GM18498 (cell line): ENCODE data around the gene NAT8L.
A peak's percentile ranks its signal among the peaks of the same experiment; 100 is the strongest.
"Not testable (repeated sequence)": the region's sequence is repeated elsewhere in the genome, so short reads cannot be mapped to it uniquely, and the experiment has no call there.

Source experiments
- ATAC-seq: cut with Tn5 transposase; IDR thresholded peaks from one replicate; pipeline ENCODE4 v1.9.1; 2021; ENCODE audit warnings: mild to moderate bottlenecking, moderate library complexity; ENCODE audit not compliant: unreplicated experiment

Gene NAT8L, protein sequence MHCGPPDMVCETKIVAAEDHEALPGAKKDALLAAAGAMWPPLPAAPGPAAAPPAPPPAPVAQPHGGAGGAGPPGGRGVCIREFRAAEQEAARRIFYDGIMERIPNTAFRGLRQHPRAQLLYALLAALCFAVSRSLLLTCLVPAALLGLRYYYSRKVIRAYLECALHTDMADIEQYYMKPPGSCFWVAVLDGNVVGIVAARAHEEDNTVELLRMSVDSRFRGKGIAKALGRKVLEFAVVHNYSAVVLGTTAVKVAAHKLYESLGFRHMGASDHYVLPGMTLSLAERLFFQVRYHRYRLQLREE

GRCh38 chr4:2059046-2059725 lies at the start of gene NAT8L:
Gene NAT8L (plus strand): TSS chr4:2059327. CDS start chr4:2059512, 185 bp downstream.
- no peak for ATAC-seq

DNA sequence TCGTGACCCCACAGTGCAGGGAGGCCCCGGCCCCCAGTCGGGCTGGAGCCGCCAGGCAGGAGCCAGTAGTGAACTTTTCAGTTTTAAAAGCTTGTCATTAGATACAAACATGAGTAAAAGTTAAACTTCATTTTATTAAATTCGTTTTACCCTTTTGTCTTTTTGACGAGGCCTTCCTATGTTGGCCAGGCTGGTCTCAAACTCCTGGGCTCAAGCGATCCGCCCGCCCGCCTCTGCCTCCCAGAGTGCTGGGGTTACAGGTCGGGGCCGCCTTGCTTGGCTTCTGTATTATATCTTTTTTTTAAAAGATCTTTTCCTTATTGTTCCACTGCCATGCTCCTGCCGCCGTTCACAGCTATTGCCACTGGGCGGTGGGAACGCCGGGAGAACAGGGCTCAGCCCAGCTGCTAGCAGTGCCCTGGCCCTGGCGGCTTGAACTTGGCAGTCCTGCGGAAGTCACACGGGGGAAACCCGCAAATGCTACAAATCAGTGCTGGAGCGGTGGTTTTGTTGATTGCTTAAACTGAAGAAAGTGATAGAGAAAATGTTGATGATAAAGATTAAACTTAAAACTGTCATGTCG lies 49.4 kb upstream of the NAT8L start:
- no peak for ATAC-seq

GRCh38 chr4:2011583-2011982 lies 47.5 kb upstream of the NAT8L start:
- no peak for ATAC-seq

GRCh38 chr4:2015008-2015407 lies 44.1 kb upstream of the NAT8L start:
- no peak for ATAC-seq

DNA sequence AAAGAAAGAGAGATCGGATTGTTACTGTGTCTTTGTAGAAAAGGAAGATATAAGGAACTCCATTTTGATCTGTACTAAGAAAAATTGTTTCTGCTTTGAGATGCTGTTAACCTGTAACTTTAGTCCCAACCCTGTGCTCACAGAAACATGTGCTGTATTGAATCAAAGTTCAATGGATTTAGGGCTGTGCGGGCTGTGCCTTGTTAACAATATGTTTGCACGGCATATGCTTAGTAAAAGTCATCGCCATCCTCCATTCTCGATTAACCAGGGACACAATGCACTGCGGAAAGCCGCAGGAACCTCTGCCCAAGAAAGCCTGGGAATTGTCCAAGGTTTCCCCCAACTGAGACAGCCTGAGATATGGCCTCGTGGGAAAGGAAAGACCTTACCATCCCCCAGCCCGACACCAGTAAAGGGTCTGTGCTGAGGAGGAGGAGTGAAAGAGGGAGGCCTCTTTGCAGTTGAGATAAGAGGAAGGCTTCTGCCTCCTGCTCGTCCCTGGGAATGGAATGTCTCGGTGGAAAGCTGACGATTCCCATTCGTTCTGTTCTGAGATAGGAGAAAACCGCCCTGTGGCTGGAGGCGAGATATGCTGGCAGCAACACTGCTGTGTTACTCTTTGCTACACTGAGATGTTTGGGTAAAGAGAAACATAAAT lies 37.6 kb upstream of the NAT8L start:
- ATAC-seq = not testable (repeated sequence)

DNA sequence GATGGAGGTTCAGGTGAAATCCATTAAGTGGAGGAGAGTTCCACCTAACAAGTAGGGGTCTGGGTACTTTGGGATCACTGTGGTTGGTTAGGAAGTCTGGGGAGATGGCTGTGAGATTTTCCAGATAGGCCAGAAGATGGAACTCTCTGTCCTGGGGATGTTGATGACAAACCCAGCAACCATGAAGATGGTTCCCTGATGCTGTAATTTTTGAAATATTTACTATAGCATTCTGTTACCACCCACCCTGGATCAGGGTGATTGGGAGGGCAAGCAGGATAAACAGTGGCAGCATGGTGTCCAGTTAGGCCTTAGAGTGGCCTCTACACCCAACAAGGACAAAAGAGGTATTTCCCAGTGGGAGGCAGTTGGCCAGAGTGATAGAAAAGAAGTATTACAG lies 34.4 kb upstream of the NAT8L start:
- ATAC-seq = no peak

DNA sequence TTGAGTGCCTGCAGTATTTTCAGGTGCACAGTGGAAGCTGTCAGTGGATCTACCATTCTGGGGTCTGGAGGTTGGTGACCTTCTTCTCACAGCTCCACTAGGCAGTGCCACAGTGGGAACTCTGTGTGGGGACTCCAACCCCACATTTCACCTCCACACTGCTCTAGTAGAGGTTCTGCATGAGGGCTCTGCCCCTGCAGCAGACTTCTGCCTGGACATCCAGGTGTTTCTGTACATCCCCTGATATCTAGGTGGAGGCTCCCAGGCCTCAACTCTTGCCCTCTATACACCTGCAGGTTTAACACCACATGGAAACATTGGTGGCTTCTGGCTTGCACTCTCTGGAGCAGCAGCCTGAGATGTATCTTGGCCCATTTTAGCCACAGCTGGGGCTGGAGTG lies 33.3 kb upstream of the NAT8L start:
- no peak for ATAC-seq

DNA sequence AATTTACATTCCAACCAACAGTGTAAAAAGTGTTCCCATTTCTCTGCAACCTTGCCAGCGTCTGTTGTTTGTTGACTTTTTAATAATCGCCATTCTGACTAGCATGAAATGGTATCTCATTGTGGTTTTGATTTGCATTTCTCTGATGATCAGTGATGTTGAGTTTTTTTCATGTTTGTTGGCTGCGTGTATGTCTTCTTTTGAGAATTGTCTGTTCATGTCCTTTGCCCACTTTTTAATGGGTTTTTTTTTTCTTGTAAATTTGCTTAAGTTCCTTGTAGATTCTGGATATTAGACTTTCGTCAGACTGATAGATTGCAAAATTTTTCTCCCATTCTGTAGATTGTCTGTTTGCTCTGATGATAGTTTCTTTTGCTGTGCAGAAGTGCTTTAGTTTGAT lies 32.0 kb upstream of the NAT8L start:
- ATAC-seq = not testable (repeated sequence)

DNA sequence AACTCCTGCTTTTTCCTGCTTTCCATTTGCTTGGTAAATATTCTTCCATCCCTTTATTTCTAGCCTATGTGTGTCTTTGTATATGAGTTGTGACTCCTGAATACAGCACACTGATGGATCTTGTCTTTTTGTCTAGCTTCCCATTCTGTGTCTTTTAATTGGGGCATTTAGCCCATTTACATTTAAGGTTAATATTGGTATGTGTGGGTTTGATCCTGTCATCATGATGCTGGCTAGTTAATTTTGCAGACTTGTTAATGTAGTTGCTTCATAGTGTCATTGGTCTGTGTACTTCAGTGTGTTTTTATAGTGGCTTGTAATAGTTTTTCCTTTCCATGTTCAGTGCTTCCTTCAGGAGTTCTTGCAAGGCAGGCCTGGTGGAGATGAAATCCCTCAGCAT lies 28.0 kb upstream of the NAT8L start:
- not testable (repeated sequence) for ATAC-seq

DNA sequence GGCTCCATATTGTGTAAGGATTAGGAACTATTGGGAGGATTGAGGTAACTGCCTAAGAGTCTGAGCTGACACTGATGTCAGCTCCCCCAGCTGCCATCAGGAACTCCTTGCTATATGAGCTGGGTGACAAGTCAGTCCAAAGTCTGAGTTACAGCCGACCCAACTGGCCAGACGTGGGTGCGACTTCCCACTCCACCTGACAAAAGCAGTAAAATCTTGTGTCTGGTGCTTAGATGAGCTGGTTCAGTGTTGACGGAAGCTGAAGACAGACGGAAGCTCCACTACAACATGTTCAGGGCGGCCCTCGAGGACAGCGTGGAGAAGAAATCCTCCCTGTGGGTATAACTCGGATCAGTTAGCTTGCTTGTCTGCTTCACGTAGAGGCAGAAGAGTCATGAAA lies 22.8 kb upstream of the NAT8L start:
- ATAC-seq = no peak

- no peak for ATAC-seq
Observed at GRCh38 chr4:2036866-2037265, 22.3 kb upstream of the NAT8L start.

DNA sequence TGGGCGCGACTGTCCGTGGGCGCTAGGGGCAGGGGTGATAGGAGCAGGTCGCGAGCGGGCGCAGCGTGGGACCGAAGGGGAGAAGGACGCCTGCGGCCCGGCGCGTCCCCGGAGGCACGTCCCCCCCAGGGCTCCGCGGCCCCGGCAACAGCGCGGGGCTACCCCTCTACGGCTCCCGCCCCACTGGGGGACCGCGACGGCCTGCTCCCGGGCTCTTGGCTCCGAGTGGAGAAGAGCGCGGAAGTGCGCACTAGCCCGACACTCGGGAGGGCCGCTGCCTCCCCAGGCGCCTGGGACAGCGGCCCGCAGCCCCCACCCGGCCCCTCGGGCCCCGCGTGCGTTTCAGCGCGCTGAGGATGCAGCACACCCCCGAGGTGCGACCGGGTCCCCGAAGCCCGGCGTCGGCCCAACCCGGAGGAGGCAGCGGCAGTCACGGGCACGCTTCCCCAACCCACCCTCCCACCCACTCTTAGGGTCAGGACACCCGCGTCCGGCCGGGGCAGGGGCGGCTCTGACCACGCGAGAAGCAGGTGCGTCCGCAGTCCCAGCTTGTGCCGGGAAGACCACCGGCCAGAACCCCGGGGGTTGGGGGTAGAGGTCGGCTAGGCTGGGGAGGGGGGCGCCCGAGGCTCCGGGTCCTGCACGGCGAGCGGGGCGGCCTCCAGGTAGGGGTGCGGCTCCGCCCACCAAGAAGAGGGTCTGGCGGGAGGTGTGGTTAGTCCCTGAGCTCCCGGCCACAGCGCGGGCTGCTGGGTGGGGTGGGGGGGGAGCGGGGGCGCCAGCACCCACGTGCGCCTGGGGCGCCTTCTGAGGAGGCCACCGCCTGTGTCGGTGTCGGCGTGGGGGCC lies 18.5 kb upstream of the NAT8L start:
- no peak for ATAC-seq

- peak; percentile 78 for ATAC-seq
Observed at GRCh38 chr4:2041239-2042130, 17.6 kb upstream of the NAT8L start.

- peak; percentile 43 for ATAC-seq
Observed at GRCh38 chr4:2042204-2042946, 16.8 kb upstream of the NAT8L start.

DNA sequence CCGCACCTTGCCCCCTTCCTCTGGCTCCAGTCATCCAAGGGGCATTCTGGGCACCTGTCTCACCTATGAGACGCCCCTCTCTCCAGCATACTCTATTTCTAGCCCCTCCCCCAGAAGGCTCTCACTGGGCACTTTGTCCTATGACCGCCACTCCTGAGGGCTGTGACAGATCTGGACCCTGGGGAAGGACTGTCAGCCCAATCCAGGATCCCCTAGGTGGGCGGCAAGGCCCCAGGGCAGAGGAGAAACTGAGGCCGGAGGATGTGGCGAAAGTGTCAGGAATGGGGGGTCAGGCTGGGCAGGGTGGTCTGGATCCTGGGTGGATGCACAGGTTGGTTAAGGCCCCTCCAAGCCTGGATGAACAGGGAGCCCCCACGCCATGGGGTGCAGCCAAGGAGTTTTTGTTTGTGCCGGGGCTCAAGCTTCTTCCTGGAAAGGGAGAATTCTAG lies 16.2 kb upstream of the NAT8L start:
- no peak for ATAC-seq

DNA sequence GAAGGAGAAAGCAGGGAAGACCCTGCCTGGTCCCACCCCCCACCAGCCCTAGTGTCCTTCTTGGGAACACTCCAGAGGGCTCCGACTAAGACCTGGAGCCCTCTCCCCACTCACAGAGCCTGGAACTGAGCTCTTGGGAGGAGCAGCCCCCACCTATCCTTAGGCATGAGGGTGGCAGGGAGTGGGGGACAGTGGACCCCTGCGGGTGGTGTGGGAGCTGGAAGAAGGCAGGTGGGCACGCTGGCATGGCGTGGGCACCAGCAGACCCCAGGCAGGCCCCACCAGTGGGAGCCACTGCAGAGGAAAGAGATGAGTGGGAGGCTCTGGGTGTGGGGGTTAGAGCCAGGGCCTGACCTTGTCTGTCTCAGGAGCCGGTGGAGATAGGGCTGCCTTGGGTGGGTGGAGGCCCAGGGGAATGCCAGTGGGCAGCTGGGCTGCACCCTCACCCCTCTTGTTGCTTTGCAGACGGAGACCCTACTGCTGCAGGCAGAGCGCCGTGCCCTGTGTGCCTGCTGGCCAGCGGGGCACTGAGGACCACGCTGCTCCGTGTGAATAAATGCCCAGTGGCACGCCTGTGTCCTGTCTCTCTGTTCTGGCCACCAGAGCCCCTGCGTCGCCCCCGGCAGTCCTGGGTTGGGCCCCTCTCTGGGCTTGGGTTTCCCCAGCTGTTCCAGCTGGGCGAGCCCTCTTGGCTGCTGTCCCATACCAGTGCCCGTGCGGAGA lies 15.6 kb upstream of the NAT8L start:
- ATAC-seq = no peak

GRCh38 chr4:2044119-2044485 lies 15.0 kb upstream of the NAT8L start:
- no peak for ATAC-seq
